Sigmoid colon (tissue), 4 donors: ENCODE data around the gene IL1A.

Experiments used
- CTCF ChIP-seq, 4 experiments: fragments of 450-650 bp in 3 of 4; fragments of 200-600 bp in 1 of 4; IDR thresholded peaks; one replicate each; pipeline ENCODE4 v1.5.1; 2016 to 2019; ENCODE audit warnings: antibody characterized with exemption in 4 of 4, mild to moderate bottlenecking in 3 of 4, moderate library complexity in 2 of 4
- EP300 ChIP-seq, 4 donors: sonication (generic); formaldehyde crosslinking; IDR thresholded peaks; one replicate each; pipeline ENCODE4 v1.6.1; 2017; ENCODE audit warnings: antibody characterized with exemption in 4 of 4
- POLR2A ChIP-seq, 2 donors: fragments of 450-650 bp; IDR thresholded peaks; one replicate each; pipeline ENCODE4 v1.6.1; 2016; ENCODE audit warnings: antibody characterized with exemption in 2 of 2, mild to moderate bottlenecking in 2 of 2, moderate library complexity in 2 of 2
- POLR2AphosphoS5 ChIP-seq, 4 donors: sonication (generic); formaldehyde crosslinking; IDR thresholded peaks; one replicate each; pipeline ENCODE4 v1.6.1; 2017; ENCODE audit warnings: antibody characterized with exemption in 4 of 4

- no peak for TF ChIP-seq CTCF (IDR thresholded peaks at IDR 0.05)
- TF ChIP-seq POLR2AphosphoS5 (IDR thresholded peaks at IDR 0.05): no peak
- TF ChIP-seq POLR2A (IDR thresholded peaks at IDR 0.05): no peak
- no peak for TF ChIP-seq EP300 (IDR thresholded peaks at IDR 0.05)
Observed at GRCh38 chr2:112833976-112834375, 49.7 kb upstream of the IL1A start.
